NCI-H446 (cell line): Measurements from ENCODE around the gene NADK.

Experiments used
- DNase-seq, 2 experiments: peaks; one replicate each; lab custom pipeline; 2025; lab: John Stamatoyannopoulos, UW

Gene NADK, protein sequence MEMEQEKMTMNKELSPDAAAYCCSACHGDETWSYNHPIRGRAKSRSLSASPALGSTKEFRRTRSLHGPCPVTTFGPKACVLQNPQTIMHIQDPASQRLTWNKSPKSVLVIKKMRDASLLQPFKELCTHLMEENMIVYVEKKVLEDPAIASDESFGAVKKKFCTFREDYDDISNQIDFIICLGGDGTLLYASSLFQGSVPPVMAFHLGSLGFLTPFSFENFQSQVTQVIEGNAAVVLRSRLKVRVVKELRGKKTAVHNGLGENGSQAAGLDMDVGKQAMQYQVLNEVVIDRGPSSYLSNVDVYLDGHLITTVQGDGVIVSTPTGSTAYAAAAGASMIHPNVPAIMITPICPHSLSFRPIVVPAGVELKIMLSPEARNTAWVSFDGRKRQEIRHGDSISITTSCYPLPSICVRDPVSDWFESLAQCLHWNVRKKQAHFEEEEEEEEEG

DNA sequence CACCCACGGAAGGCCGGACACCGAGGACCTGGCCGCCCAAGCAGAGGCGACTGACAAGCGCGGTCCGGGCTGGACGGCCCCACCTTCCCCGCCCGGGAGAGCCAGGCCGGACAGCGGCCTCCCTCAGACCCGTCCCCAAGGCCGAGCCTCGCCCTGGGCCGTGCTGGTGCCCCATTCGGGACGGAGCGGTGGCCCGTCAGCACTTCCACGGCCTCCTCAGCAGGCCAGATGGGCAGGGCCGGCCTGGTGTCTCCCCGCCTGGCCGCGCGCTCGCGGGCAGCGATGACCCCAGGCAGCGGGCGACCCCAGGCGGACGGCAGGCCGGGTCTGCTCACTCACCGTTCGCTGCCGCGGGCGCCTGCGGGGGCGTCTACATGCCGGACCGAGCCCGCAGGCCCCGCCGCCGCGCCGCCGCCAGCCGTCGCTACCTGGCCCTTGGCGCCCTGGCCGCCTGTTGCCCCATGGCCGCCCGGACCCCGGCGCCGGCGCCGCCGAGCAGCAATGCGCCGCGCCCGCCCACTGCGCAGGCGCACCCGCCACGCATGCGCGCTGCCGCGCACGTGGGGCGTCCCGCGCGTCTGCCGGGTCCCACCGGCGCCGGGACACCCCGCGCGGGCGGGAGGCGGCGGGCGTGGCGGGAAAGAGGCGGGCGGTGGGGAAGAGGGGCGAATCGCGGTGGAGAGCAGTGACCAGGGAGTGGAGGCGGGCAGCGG lies at the start of gene NADK:
NADK (minus strand) TSS at position 521 of the 713 bp plus-strand sequence. CDS start 13,064 bp downstream, outside the sequence.
- DNase-seq, result peak; percentile 54 to 87

DNA sequence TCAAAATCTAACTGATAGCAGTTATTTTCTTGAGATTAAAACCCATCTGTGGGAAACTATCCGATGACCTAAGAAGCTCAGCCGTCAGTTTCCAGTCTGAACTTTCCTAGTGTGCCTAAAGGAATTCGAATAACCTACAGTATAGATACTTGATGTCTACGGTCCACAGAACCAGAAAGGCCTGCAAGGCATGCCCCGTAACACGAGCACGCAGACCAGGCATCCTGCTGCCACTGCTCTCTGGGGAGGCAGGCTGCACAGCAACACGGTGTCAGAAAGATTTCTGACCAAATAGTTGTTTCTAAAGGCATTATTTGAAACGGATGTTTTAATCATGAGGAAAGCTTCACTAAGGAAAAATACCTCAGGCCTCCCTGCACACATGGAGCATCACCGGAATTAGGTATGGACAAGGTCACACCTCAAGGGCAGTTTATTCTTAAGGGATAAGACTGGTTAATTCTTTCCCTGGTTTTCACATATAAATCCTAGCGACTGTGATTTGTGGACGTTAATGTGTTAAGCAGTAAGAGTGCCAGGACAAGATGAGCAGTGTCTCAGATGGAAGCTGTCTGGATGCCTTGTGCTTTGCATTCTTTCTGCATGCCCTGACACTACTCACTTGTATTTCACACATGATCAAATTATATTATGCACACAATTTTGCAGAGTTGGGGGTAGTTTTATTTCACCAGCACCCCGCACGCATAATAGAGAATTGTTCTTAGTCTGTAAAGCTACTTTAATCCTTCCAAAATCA lies 49.0 kb upstream of the NADK start:
- no peak for DNase-seq

DNA sequence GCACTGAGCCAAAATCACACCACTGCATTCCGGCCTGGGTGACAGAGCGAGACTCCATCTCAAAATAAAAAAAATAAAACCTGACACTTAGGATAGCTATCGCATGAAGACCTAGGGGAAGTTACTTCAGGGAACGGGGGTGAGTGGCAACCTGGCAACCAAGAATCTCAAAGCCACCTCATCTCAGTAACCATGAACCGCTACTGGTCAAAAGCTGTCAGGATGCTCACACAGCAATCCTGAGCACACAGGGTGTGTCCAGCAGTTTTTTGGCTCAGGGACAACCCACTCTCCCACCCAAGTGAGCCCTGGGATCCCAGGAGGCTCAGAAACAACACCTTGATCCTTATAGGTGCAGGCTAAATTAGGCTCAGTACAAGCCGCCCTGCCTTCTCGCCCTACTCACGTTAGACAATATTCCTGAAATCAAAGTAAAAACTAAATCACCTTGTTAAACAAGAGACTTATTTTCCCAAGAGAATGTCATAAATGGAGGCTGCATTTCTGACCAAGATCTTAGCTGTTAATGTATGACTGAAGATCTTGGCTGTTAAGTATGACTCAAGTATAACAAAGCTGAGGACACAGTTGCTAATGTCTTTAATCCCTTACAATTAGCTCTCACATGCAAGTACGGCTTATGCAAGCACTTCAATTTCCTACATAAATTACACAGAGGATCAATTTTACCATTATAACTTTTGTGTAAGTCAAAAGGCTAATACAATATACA lies 48.3 kb upstream of the NADK start:
- no peak for DNase-seq

DNA sequence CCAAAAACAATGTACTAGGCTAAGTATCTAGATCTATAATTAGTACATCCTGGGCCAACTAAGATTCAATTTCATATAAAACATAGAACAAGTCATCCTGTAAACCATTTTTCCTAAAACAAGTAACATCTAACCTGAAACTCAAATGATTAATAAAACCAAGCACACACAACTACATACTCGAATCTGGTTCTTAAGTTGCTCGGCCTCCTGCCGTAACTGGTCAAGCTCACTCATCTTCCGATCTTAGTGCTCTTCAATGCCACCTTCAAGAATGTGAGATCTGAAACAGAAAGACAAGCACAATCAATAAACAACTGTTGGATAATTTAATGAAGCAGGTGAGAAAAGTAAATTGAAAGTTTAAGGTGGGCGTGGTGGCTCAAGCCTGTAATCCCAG lies 46.9 kb upstream of the NADK start:
- DNase-seq, result no peak

DNA sequence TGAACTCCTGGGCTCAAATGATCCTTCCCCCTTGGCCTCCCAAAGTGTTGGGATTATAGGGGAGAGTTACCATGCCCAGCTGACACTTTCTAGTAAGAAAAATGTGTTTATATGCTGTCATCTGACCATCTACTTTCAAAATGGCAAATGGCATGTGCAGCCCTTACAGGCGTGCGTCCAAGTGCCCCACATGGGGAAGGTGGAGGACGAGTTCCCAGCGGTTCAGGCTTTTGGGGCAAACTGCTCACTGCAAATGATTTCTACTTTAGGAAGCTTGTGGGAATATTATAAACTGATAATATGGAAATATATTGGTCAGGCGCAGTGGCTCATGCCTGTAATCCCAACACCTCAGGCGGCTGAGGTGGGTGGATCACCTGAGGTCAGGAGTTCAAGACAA lies 41.5 kb upstream of the NADK start:
- DNase-seq, result no peak

DNA sequence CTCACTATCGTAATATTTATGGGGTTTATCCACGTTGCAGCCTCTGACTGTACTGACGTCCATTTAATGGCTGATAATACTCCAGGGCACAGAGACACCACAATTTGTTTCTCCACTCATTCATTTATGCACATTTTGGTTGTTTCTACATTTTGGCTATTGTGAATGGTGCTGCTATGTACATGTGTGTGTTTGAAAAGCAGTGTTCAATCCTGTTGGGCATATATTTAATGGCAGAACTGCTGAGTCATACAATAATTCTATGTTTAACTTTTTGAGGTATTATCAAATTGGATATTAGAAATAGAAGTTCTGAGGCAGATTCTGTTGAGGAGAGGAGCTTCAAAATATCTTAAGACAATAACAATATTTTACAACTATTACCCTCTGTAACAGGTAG lies 39.0 kb upstream of the NADK start:
- no peak for DNase-seq

DNA sequence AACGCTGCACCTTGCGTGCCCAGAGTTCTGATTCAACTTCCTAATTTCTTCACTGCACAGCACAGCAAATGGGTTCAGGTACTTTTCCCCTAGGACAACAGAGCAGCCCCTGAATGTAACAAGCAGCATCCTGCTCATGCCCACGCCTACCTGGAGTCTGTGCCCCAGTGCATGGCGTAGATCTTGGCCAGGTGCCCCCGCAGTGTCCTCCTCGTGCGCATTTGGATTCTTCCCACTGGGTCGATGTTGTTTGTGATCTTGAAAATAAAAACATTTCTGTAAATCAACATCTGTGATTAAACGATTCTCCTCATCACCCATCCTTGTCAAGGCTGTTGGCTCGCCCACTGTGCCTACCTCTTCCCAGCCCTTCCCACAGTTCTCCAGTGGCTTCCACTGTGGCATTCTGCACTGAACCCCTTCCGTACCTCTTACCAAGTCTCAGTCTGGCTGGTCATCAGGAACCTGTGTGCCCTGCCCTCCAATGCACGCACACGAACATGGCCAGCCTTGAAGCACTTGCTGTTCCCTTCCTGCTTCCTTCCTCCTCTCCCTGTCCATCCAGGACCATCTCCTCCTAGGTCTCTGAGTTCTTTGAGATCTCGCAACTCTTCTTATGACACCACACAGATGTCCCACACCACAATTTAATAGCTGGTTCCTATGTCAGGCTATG lies 37.5 kb upstream of the NADK start:
- no peak for DNase-seq

DNA sequence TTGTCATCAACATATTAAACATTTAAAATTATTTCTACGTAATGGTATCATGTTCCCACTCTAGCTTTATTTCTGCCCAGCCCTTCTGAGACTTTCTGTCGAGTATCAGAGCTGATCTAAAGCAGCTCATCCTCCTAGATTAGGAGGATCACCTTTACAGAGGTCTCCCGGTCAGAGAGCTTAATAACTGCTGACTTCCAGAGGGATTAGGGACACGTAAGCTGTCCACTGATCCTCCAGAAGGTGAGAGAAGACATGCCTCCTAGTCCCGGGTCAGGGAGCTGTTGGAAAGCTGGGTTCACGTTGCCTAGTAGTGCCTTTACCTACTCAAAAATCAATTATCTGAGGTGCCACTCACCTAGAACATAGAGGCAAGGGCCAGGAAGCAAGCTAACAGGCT lies 31.2 kb upstream of the NADK start:
- DNase-seq, result no peak

DNA sequence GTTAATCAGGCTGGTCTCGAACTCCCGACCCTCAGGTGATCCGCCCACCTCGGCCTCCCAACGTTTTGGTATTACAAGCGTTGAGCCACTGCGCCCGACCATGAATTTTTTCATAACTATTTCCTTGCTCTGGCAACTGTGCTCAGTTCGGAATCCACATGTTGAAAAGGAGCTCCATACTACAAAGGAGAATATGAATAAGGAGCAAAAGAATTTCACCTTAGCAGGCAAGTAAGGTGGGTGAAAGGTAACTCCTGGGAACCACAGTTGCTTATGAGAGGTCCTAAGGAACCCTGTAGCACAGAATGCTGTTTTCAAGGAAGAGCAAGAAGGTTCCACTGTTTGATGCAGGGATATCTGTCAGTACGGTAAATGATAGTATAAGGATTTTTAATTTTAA lies 29.9 kb upstream of the NADK start:
- DNase-seq, result no peak

DNA sequence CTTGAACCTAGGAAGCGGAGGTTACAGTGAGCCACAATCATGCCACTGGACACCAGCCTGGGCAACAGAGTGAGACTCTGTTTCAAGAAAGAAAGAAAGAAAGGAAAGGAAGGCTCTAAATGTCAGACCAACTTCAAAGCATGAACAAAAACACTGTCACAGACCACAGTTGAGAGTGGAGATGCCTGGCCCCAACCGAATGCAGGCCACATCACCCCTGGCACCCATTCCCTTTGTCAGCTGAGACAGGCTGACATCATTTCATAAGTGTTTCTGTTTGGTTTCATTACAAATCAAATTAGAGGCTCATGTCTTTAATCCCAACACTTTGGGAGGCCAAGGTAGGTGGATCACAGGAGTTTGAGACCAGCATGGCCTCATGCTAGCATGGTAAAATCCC lies 28.6 kb upstream of the NADK start:
- DNase-seq, result no peak

DNA sequence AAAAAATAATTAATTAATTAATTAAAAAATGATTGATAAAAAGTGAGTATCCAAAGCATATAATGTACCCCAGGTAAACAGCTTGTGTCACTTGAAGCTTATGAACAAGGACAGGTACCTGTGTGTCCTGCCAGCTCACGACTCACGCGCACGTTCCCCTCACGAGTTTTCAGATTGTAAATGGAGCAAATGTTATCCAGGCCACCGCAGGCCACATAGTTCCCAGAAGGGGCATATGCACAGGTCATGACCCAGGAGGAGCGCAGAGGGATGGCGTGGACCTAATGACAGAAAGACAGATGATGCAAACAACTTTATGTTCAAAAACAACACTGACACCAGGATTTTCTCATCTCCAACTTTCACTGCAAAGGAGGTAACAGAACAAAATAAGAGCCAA lies 26.0 kb upstream of the NADK start:
- no peak for DNase-seq

DNA sequence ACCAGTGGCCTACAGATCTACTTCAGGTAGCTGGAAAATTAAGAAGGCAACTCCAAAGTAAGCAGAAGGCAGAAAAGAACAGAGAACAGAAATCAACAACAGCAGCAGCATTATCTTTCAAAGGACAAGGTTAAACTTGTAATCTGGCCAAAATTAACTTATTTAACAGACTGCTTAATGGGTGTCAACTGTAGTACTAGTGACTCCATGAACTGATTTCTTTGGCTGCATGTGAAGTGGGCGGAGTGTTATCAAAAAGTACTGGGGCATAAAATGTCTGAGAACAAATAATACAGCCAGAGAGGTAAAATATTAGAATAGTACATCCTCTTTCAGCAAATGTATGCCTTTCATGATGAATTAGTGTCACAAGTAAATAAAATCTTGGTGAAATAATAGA lies 24.6 kb upstream of the NADK start:
- no peak for DNase-seq

DNA sequence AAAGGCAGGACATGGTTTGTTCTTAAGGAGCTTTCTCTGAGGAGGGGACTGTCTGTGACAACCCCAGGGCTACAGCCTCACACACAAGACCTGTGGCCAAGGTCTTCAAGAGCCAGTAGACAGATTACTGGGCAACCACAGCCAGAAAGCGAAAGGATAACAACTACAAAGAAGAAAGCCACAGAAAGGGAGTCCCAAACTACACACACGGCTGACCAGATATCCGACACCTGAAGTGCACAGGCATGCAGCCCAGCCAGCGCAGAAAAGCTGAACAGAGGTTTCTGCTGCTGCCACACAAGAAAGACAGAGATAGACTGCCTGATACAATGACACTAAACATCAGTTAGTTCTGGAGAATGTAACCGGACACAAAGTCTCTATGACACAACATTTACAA lies 21.4 kb upstream of the NADK start:
- DNase-seq, result no peak

DNA sequence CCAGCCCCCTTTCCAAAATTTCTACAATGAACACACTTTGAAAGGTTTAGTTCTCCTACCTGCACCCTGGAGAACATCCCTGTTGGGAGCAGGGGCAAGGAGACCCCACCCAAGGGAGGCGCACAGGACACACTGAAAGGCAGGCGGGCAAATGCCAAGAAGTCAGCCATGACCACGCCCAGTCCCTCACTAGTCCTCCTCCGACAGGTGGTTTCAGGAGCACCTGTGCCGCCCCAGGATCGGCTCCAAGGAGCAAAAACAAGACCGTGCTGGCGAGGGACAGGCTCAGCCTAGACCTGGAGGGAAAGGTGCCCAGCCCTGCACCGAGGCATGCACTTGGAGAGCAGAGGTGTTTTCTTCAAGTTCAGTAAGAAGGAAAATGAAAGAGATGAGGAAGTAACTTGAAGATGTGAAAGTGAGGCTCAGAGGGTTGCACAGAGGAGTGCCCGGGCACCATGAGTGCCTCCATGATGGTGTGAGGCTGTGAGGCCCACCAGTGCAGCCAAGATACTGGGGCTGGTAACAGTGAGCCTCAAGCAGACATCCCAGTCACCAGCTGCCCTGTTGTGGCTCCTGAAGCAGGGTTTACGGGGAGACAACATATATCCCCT lies 19.6 kb upstream of the NADK start:
- no peak for DNase-seq

DNA sequence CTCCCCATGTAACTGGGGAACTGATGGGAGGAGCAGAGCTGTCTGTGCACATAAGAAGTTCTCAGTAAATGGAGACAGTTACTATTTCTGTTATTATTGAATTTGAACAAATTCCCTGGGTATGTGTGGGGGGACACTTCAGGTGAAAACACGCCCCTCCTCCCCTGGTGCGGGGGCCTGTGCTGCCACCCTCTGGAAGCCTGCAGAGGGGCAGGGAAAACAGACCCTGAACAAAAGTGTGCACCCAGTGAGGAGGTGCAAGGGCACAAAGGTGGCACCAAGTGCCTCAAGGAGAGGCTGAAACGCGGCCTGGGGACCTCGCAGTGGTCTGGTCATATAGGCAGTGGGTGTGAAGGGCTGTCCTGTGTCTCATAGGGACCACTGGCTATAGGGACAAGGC lies 18.2 kb upstream of the NADK start:
- no peak for DNase-seq

DNA sequence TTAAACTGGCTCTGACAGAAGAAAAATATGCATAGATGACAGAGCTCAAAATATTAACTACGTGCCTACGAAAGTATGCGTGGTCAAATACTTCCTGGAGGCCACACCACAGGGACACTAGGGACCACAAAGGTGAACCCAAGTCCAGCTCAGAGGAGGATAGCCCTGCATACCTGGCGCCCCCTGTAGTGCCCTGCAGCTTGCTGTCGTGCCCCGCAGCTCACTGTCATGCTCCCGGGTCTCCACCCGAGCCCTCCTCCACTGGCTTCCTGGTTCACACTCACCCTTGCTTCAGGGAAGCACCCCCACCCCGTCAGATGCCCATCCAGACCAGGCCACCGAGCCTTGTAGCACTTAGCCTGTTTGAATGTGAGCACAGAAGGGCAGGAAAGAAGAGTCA lies 16.7 kb upstream of the NADK start:
- DNase-seq, result no peak

DNA sequence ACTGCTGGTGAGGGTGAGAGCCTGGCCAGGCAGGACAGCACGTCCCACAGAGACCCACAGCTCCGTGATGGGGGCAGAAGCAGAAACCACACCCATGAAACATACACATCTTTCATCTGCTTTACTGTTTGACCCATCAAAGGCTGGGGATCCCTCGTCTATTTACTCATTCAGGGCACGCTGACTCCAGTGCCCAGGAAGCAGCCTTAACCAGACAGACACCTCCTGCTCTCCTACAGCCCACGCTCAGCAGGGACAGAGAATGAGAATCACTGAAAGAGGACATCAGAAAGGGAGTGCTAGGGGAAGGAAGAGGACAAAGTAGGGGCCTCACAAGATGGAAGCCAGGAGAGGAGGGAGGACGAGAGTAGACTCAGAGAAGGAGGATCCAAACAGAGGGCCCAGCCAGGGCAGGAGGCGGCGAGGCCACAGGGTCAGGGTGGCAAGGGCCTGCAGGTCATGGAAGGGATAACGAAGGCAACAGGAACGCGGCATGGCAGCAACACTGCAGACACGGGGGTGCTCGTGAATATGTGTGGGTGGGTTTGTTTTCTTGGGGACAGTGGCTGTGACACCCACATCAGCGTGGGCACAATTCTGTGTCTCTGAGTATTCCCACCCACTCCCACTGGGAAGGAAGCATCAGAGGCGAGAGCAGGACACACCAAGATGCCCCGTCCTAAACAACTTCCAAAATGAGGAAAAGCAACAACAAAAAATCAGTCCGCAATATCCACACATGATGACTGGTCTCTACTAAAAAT lies 15.4 kb upstream of the NADK start:
- no peak for DNase-seq

DNA sequence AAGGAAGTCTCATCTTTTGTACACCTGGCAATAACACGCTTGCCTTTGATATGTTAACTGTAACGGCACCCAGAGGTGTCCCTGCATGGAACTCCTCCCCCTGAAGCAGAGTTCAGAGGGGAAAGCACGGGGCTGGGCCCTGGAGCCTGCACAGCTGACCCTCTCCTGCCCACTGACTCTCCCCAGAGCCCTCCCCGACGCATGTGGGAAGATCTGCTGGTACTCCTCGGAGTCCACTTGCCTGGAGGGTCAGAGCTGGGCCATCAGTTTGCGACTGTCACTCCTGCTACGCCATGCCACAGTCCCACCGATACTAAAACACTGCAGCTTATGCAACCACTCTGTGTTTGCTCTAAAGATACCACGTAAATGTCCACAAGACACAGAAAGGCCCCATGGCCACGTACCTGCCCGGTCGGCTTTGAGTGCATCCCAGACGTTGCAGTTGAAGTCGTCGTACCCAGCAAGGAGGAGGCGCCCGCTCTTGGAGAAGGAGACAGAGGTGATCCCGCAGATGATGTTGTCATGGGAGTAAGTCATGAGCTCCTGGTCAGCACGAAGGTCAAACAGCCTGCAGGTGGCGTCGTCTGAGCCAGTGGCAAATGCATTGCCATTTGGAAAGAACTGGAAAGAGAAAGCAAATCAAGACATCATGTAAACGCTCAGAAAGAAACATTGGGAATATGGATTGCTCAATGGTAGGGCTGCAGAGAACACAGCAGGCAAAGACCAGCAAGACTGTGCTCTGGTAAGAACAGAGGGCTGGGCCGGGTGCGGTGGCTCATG lies 10.6 kb upstream of the NADK start:
- DNase-seq, result peak in 1 of 2 experiments; percentile 22

DNA sequence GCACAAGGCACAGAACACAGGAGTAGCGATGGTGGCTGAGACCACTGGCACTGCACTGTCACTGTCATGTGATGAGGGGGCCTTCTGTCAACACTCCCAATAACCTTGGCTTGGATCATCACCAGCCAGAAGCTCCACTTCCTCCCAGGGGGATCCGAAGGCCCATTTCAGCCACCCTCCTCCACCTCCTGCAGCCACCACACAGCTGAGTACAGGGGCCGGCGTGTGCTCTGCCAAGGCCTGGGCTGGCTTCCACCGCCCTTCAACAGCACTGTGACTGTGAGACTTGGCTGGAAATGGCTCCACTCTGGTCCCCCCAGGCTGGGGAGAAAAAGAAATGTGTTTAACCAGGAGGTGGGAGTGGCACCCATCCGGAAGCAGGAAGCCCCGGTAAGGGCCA lies 9.9 kb upstream of the NADK start:
- DNase-seq, result no peak
